ENCODE measurements around the gene C12orf43.

GRCh38 chr12:121009741-121010140 is 6.5 kb downstream of the C12orf43 start:
- no peak for TF ChIP-seq L3MBTL2 (conservative IDR thresholded peaks at IDR 0.05)
- no peak for TF ChIP-seq FOXM1 (IDR thresholded peaks at IDR 0.05; ENCODE audit: borderline replicate concordance)
- TF ChIP-seq SUZ12 (IDR thresholded peaks at IDR 0.05) = no peak
- no peak for TF ChIP-seq NFRKB (IDR thresholded peaks at IDR 0.05)
- no peak for TF ChIP-seq CTBP1 (IDR thresholded peaks at IDR 0.05; ENCODE audit: borderline replicate concordance)
- TF ChIP-seq SP1 (IDR thresholded peaks at IDR 0.05) = no peak
- TF ChIP-seq FOXA1 (IDR thresholded peaks at IDR 0.05) = no peak
- TF ChIP-seq FOXK2 (IDR thresholded peaks at IDR 0.05) = no peak
- no peak for TF ChIP-seq ARNT (IDR thresholded peaks at IDR 0.05)
- no peak for TF ChIP-seq ELF4 (IDR thresholded peaks at IDR 0.05)
- TF ChIP-seq BHLHE40 (IDR thresholded peaks at IDR 0.05; ENCODE audit: borderline replicate concordance) = no peak
- no peak for TF ChIP-seq PKNOX1 (IDR thresholded peaks at IDR 0.05)

Data from HEK293T (cell line).